ENCODE measurements around the gene AATK.

- TF ChIP-seq CTCF (conservative IDR thresholded peaks at IDR 0.05), result no peak
- TF ChIP-seq EZH2 (IDR thresholded peaks at IDR 0.05; ENCODE audit: low read depth), result no peak
Observed at GRCh38 chr17:81206657-81207056, 40.6 kb upstream of the AATK start.
